ENCODE measurements around the gene SMAP1. TPM values are rescaled to one million over a fixed set of nuclear protein-coding genes. Genes with fewer than 3 reads are reported as not detected.

The SMAP1 gene
- total RNA-seq, 1 experiment from 2014 or later = 25.5 TPM

GRCh38 chr6:70667256-70667710 lies 400 bp upstream of the SMAP1 start:
- H3K36me3 ChIP-seq (replicated peaks; ENCODE audit: control insufficient read depth, insufficient read depth, low read length) = no peaks in the 10 kb centered on the region
- H3K4me3 ChIP-seq (ENCODE audit: insufficient read depth, low read depth, low read length) = peak overlapping the region; percentile 94
- no peak for DNase-seq
- no peaks in the 10 kb centered on the region for H3K27me3 ChIP-seq (ENCODE audit: control insufficient read depth, insufficient read depth, low read length)

- Histone ChIP-seq H3K4me3 (ENCODE audit: insufficient read depth, low read depth, low read length) (peak overlapping the region; percentile 94), H3K36me3 (replicated peaks; ENCODE audit: control insufficient read depth, insufficient read depth, low read length) (no peaks in the 10 kb centered on the region)
- no peak for DNase-seq
Observed at GRCh38 chr6:70668499-70668812, 773 bp downstream of the SMAP1 start.

GRCh38 chr6:70669133-70669532 lies 1.4 kb downstream of the SMAP1 start:
- Histone ChIP-seq H3K4me3 (ENCODE audit: insufficient read depth, low read depth, low read length) (no peak overlapping the region), H3K27me3 (ENCODE audit: control insufficient read depth, insufficient read depth, low read length) (no peaks in the 10 kb centered on the region), H3K36me3 (replicated peaks; ENCODE audit: control insufficient read depth, insufficient read depth, low read length) (no peaks in the 10 kb centered on the region)
- no peak for DNase-seq

More at GRCh38 chr6:70668499-70668812, 773 bp downstream of the SMAP1 start:
- no peaks in the 10 kb centered on the region for H3K27me3 ChIP-seq (ENCODE audit: control insufficient read depth, insufficient read depth, low read length)

- no peaks in the 10 kb centered on the region for H3K27me3 ChIP-seq (ENCODE audit: control insufficient read depth, insufficient read depth, low read length)
- DNase-seq = no peak
- no peak overlapping the region for H3K4me3 ChIP-seq (ENCODE audit: insufficient read depth, low read depth, low read length)
- H3K36me3 ChIP-seq (replicated peaks; ENCODE audit: control insufficient read depth, insufficient read depth, low read length) = no peaks in the 10 kb centered on the region
Observed at GRCh38 chr6:70672549-70672948, 4.9 kb downstream of the SMAP1 start.

- Histone ChIP-seq H3K4me3 (ENCODE audit: insufficient read depth, low read depth, low read length) (no peak overlapping the region), H3K27me3 (ENCODE audit: control insufficient read depth, insufficient read depth, low read length) (no peaks in the 10 kb centered on the region), H3K36me3 (replicated peaks; ENCODE audit: control insufficient read depth, insufficient read depth, low read length) (no peaks in the 10 kb centered on the region)
- no peak for DNase-seq
Observed at GRCh38 chr6:70673054-70673453, 5.4 kb downstream of the SMAP1 start.

- no peak for DNase-seq
- Histone ChIP-seq H3K4me3 (ENCODE audit: insufficient read depth, low read depth, low read length) (no peak overlapping the region), H3K36me3 (replicated peaks; ENCODE audit: control insufficient read depth, insufficient read depth, low read length) (no peaks in the 10 kb centered on the region), H3K27me3 (ENCODE audit: control insufficient read depth, insufficient read depth, low read length) (no peaks in the 10 kb centered on the region)
Observed at GRCh38 chr6:70673601-70674000, 5.9 kb downstream of the SMAP1 start.

- Histone ChIP-seq H3K27me3 (ENCODE audit: control insufficient read depth, insufficient read depth, low read length) (no peaks in the 10 kb centered on the region), H3K4me3 (ENCODE audit: insufficient read depth, low read depth, low read length) (no peak overlapping the region), H3K36me3 (replicated peaks; ENCODE audit: control insufficient read depth, insufficient read depth, low read length) (no peaks in the 10 kb centered on the region)
- no peak for DNase-seq
Observed at GRCh38 chr6:70675822-70676221, 8.1 kb downstream of the SMAP1 start.

- no peak for DNase-seq
- Histone ChIP-seq H3K27me3 (ENCODE audit: control insufficient read depth, insufficient read depth, low read length) (no peaks in the 10 kb centered on the region), H3K36me3 (replicated peaks; ENCODE audit: control insufficient read depth, insufficient read depth, low read length) (no peaks in the 10 kb centered on the region), H3K4me3 (ENCODE audit: insufficient read depth, low read depth, low read length) (no peak overlapping the region)
Observed at GRCh38 chr6:70676821-70677220, 9.1 kb downstream of the SMAP1 start.

GRCh38 chr6:70680396-70680795 lies 12.7 kb downstream of the SMAP1 start:
- no peak for DNase-seq
- no peaks in the 10 kb centered on the region for H3K36me3 ChIP-seq (replicated peaks; ENCODE audit: control insufficient read depth, insufficient read depth, low read length)
- H3K27me3 ChIP-seq (ENCODE audit: control insufficient read depth, insufficient read depth, low read length) = no peaks in the 10 kb centered on the region
- no peak overlapping the region for H3K4me3 ChIP-seq (ENCODE audit: insufficient read depth, low read depth, low read length)

- Histone ChIP-seq H3K36me3 (replicated peaks; ENCODE audit: control insufficient read depth, insufficient read depth, low read length) (no peaks in the 10 kb centered on the region), H3K4me3 (ENCODE audit: insufficient read depth, low read depth, low read length) (no peak overlapping the region)
- no peak for DNase-seq
Observed at GRCh38 chr6:70684794-70685493, 17.3 kb downstream of the SMAP1 start.

GRCh38 chr6:70685494-70686180 lies 18.0 kb downstream of the SMAP1 start:
- DNase-seq = no peak
- H3K4me3 ChIP-seq (ENCODE audit: insufficient read depth, low read depth, low read length) = no peak overlapping the region
- no peaks in the 10 kb centered on the region for H3K27me3 ChIP-seq (ENCODE audit: control insufficient read depth, insufficient read depth, low read length)
- H3K36me3 ChIP-seq (replicated peaks; ENCODE audit: control insufficient read depth, insufficient read depth, low read length) = no peaks in the 10 kb centered on the region

More at GRCh38 chr6:70684794-70685493, 17.3 kb downstream of the SMAP1 start:
- no peaks in the 10 kb centered on the region for H3K27me3 ChIP-seq (ENCODE audit: control insufficient read depth, insufficient read depth, low read length)

GRCh38 chr6:70686548-70687133 lies 19.0 kb downstream of the SMAP1 start:
- no peak for DNase-seq
- no peaks in the 10 kb centered on the region for H3K27me3 ChIP-seq (ENCODE audit: control insufficient read depth, insufficient read depth, low read length)
- no peak overlapping the region for H3K4me3 ChIP-seq (ENCODE audit: insufficient read depth, low read depth, low read length)
- no peaks in the 10 kb centered on the region for H3K36me3 ChIP-seq (replicated peaks; ENCODE audit: control insufficient read depth, insufficient read depth, low read length)

- H3K4me3 ChIP-seq (ENCODE audit: insufficient read depth, low read depth, low read length) = no peak overlapping the region
- no peaks in the 10 kb centered on the region for H3K27me3 ChIP-seq (ENCODE audit: control insufficient read depth, insufficient read depth, low read length)
- DNase-seq = no peak
- no peaks in the 10 kb centered on the region for H3K36me3 ChIP-seq (replicated peaks; ENCODE audit: control insufficient read depth, insufficient read depth, low read length)
Observed at GRCh38 chr6:70693887-70694286, 26.2 kb downstream of the SMAP1 start.

GRCh38 chr6:70694371-70694770 lies 26.7 kb downstream of the SMAP1 start:
- DNase-seq = no peak
- Histone ChIP-seq H3K27me3 (ENCODE audit: control insufficient read depth, insufficient read depth, low read length) (no peaks in the 10 kb centered on the region), H3K4me3 (ENCODE audit: insufficient read depth, low read depth, low read length) (no peak overlapping the region), H3K36me3 (replicated peaks; ENCODE audit: control insufficient read depth, insufficient read depth, low read length) (no peaks in the 10 kb centered on the region)
